OCI-LY3 (cell line): Measurements from ENCODE around the gene WHRN.

Experiments used
- EZH2phosphoT487 ChIP-seq: fragments of 200-600 bp; shearing (Covaris generic); IDR thresholded peaks from 2 replicates; pipeline ENCODE4 v1.6.1; 2018; ENCODE audit warnings: antibody characterized with exemption, mixed run types, low read depth
- TF ChIP-seq, protein P1 (sequence below): fragments of 200-600, 300-600 bp; sonication (generic); IDR thresholded peaks from 2 replicates; pipeline ENCODE4 v1.5.1; 2014; ENCODE audit warnings: antibody characterized with exemption, low read length, low read depth

GRCh38 chr9:114491430-114492003 lies 13.8 kb downstream of the WHRN start:
- TF ChIP-seq, protein P1, sequence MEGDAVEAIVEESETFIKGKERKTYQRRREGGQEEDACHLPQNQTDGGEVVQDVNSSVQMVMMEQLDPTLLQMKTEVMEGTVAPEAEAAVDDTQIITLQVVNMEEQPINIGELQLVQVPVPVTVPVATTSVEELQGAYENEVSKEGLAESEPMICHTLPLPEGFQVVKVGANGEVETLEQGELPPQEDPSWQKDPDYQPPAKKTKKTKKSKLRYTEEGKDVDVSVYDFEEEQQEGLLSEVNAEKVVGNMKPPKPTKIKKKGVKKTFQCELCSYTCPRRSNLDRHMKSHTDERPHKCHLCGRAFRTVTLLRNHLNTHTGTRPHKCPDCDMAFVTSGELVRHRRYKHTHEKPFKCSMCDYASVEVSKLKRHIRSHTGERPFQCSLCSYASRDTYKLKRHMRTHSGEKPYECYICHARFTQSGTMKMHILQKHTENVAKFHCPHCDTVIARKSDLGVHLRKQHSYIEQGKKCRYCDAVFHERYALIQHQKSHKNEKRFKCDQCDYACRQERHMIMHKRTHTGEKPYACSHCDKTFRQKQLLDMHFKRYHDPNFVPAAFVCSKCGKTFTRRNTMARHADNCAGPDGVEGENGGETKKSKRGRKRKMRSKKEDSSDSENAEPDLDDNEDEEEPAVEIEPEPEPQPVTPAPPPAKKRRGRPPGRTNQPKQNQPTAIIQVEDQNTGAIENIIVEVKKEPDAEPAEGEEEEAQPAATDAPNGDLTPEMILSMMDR, result no peak
- TF ChIP-seq EZH2phosphoT487, result no peak
